SK-N-SH (cell line): ENCODE measurements around the gene PABPN1.

Experiments used
- CTCF ChIP-seq: fragments of 200-600 bp; sonication (generic); IDR thresholded peaks from 2 replicates; pipeline ENCODE4 v1.6.1; 2017; ENCODE audit warnings: antibody characterized with exemption, mild to moderate bottlenecking, moderate library complexity
- EP300 ChIP-seq, 2 experiments: IDR thresholded peaks; 2 replicates each; pipeline versions ENCODE4 v1.4.0 to v1.6.1; 2012; ENCODE audit warnings: borderline replicate concordance in 1 of 2, low read depth in 1 of 2, low read length in 1 of 2
- FOXM1 ChIP-seq: IDR thresholded peaks from 2 replicates; pipeline ENCODE4 v1.4.0; 2012; ENCODE audit warnings: low read depth, mild to moderate bottlenecking
- JUND ChIP-seq: IDR thresholded peaks from 2 replicates; pipeline ENCODE4 v1.4.0; 2012
- MXI1 ChIP-seq: IDR thresholded peaks from 2 replicates; pipeline ENCODE4 v1.6.1; 2012; ENCODE audit warnings: mild to moderate bottlenecking, low read depth, low read length, improper control_type of control experiment
- NFIC ChIP-seq: IDR thresholded peaks from 2 replicates; pipeline ENCODE4 v1.4.0; 2012; ENCODE audit warnings: borderline replicate concordance
- NRF1 ChIP-seq: IDR thresholded peaks from 2 replicates; pipeline ENCODE4 v1.6.1; 2012; ENCODE audit warnings: low read depth, mild to moderate bottlenecking, low read length
- PBX3 ChIP-seq: IDR thresholded peaks from 2 replicates; pipeline ENCODE4; 2012
- POLR2AphosphoS5 ChIP-seq: IDR thresholded peaks from 2 replicates; pipeline ENCODE4 v1.6.1; 2012; ENCODE audit warnings: low read depth, low read length
- RAD21 ChIP-seq: IDR thresholded peaks from 2 replicates; pipeline ENCODE4 v1.6.1; 2012; ENCODE audit warnings: mild to moderate bottlenecking, low read length
- SIN3A ChIP-seq: IDR thresholded peaks from 2 replicates; pipeline ENCODE4 v1.6.1; 2012; ENCODE audit warnings: low read depth, mild to moderate bottlenecking, low read length, moderate library complexity, borderline replicate concordance
- SMC3 ChIP-seq: IDR thresholded peaks from 2 replicates; pipeline ENCODE4 v1.6.1; 2012; ENCODE audit warnings: low read depth, low read length, improper control_type of control experiment
- TAF1 ChIP-seq: IDR thresholded peaks from 2 replicates; pipeline ENCODE4 v1.6.1; 2012; ENCODE audit warnings: low read depth, mild to moderate bottlenecking, low read length, moderate library complexity, borderline replicate concordance
- TEAD4 ChIP-seq: IDR thresholded peaks from 2 replicates; pipeline ENCODE4 v1.4.0; 2012; ENCODE audit warnings: mild to moderate bottlenecking, borderline replicate concordance; ENCODE audit not compliant: insufficient read depth

GRCh38 chr14:23296012-23296777 lies 25.1 kb upstream of the PABPN1 start:
- TF ChIP-seq CTCF (no peak), JUND (no peak), SIN3A (no peak), NFIC (no peak), TAF1 (no peak), EP300 (IDR thresholded peaks at IDR 0.05; ENCODE audit: borderline replicate concordance in 1 of 2, low read depth in 1 of 2, low read length in 1 of 2) (no peak), MXI1 (no peak), RAD21 (no peak), SMC3 (no peak), POLR2AphosphoS5 (no peak), TEAD4 (no peak), PBX3 (no peak), FOXM1 (no peak), NRF1 (no peak)
